ENCODE data around the gene TMEM132C. TPM values are rescaled to one million over a fixed set of nuclear protein-coding genes. Genes with fewer than 3 reads are reported as not detected.

The TMEM132C gene
- 1 to 10 TPM; 2.0 to 3.7 (median 3.0) TPM for total RNA-seq

- no peak for TF ChIP-seq POLR2A (IDR thresholded peaks at IDR 0.05)
- TF ChIP-seq, protein P1, sequence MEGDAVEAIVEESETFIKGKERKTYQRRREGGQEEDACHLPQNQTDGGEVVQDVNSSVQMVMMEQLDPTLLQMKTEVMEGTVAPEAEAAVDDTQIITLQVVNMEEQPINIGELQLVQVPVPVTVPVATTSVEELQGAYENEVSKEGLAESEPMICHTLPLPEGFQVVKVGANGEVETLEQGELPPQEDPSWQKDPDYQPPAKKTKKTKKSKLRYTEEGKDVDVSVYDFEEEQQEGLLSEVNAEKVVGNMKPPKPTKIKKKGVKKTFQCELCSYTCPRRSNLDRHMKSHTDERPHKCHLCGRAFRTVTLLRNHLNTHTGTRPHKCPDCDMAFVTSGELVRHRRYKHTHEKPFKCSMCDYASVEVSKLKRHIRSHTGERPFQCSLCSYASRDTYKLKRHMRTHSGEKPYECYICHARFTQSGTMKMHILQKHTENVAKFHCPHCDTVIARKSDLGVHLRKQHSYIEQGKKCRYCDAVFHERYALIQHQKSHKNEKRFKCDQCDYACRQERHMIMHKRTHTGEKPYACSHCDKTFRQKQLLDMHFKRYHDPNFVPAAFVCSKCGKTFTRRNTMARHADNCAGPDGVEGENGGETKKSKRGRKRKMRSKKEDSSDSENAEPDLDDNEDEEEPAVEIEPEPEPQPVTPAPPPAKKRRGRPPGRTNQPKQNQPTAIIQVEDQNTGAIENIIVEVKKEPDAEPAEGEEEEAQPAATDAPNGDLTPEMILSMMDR (IDR thresholded peaks at IDR 0.05) = no peak
- H3K4me3 ChIP-seq (ENCODE audit: low read depth, poor library complexity, severe bottlenecking) = peak within 1 kb of the TSS; percentile 32
- DNase-seq (ENCODE audit: low spot score in 2 of 2) = no peak
- intact Hi-C loops (cut with DNase I; ENCODE audit: low total_unique reads) = no loop called here
- 3 to 6% methylated on average over 19 to 23 of the region's 73 CpGs for WGBS, 2 donors
These were observed at the start of gene TMEM132C for GRCh38 chr12:128267131-128267622. TMEM132C (plus strand) TSS chr12:128267170; CDS start chr12:128267403, 233 bp downstream.

DNA sequence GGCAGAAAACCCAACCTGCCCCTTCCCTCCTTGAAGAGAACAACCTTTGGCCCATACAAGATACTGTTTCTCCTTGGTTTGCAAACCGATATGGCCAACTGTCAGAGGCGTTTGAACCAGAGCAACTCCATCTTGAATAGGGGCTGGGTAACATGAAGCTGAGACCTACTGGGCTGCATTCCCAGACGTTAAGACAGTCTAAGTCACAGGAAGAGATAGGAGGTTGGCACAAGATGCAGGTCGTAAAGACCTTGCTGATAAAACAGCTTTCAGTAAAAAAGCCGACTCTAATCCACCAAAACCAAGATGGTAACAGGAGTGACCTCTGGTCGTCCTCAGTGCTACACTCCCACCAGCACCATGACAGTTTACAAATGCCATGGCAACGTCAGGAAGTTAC, 42.7 kb upstream of the TMEM132C start:
- WGBS, 2 donors = 74 to 79% methylated on average over 7 of the region's 7 CpGs
- no peak overlapping the region for H3K4me3 ChIP-seq (ENCODE audit: low read depth, poor library complexity, severe bottlenecking)
- no peak for DNase-seq (ENCODE audit: low spot score in 2 of 2)
- intact Hi-C loops (cut with DNase I; ENCODE audit: low total_unique reads) = no loop called here
- TF ChIP-seq, protein P1 (IDR thresholded peaks at IDR 0.05) = no peak
- no peak for TF ChIP-seq POLR2A (IDR thresholded peaks at IDR 0.05)

DNA sequence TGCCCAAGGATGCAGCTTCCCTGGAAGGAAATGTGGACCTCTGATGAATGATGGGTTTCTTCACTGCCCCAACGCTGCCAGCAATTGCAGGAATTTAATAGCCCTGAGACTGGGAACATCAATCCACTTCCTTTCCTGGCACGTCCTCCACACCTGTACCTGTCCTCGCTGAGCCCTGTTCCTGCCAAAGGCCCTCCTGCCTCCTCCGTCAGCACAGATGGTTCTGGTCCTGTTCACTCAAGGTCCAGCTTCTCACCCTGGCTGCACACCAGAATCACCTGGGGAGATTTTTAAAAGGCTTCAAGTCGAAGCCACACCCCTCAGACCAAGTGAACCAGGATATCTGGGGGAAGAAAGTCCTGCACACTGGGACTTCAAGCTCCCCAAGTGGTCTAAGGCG, 38.4 kb upstream of the TMEM132C start:
- H3K4me3 ChIP-seq (ENCODE audit: low read depth, poor library complexity, severe bottlenecking) = no peak overlapping the region
- intact Hi-C loops (cut with DNase I; ENCODE audit: low total_unique reads) = no loop called here
- WGBS, 2 donors = 63 to 67% methylated on average over 6 of the region's 6 CpGs
- DNase-seq (ENCODE audit: low spot score in 2 of 2) = no peak
- no peak for TF ChIP-seq POLR2A (IDR thresholded peaks at IDR 0.05)
- TF ChIP-seq, protein P1 (IDR thresholded peaks at IDR 0.05) = no peak

DNA sequence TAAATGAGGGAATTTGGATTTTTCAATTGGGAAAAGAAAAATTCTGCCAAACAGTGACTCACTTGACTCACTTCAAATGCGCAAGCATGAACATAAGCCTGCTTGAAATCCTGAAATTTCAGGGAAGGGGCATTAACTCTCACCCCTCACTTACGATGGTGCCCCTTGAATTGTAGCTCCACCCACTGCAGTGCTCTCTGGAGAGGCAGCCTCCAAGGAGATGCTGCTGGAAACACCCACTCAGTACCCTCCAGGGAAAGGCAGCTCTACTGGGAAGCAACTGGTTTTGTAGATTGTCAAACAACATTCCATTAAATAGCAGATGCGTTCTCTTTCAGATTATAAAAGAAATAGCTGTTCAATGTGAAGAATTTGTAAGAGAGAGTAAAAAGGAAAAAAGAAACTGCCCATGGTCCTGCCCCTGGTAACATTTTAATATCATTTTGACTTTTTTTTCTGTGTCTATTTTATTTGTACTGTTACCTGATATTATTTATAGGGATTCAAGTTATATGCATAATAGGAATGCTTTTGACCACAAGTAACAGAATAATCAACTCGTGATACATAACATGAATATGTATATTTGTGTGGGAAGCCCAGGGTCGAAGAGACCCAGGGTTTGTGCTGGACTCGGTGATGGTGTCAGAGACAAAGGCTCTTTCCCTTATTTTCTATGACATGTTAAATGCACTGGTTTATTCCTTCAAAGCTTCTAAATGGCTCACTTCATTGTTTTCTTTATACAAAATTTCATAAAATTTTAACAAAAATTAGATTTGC, 31.1 kb upstream of the TMEM132C start:
- intact Hi-C loops (cut with DNase I; ENCODE audit: low total_unique reads) = no loop called here
- DNase-seq (ENCODE audit: low spot score in 2 of 2) = no peak
- TF ChIP-seq POLR2A (IDR thresholded peaks at IDR 0.05) = no peak
- TF ChIP-seq, protein P1 (IDR thresholded peaks at IDR 0.05) = no peak
- no peak overlapping the region for H3K4me3 ChIP-seq (ENCODE audit: low read depth, poor library complexity, severe bottlenecking)
- WGBS, 2 donors = 56 to 62% methylated on average over 6 of the region's 6 CpGs

DNA sequence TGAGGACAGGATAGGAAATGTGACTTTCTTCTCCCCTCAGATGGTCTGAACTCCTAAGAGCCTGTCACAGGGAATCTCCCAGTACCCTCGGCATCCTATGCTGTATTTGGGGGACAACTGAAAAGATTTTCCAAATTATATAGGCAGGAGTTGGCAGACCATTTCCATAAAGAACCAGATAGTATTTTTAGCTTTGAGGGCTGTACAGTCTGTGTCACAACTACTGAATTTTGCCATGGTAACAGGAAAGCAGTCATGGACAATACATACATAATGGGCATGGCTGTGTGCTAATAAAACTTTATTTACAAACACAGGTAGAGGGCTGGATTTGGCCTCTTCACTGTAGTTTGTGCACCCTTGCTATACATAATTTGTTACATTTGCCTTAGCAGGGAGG, 30.4 kb upstream of the TMEM132C start:
- 68 to 72% methylated on average over 1 of the region's 1 CpG for WGBS, 2 donors
- DNase-seq (ENCODE audit: low spot score in 2 of 2) = no peak
- TF ChIP-seq POLR2A (IDR thresholded peaks at IDR 0.05) = no peak
- TF ChIP-seq, protein P1 (IDR thresholded peaks at IDR 0.05) = no peak
- no peak overlapping the region for H3K4me3 ChIP-seq (ENCODE audit: low read depth, poor library complexity, severe bottlenecking)
- intact Hi-C loops (cut with DNase I; ENCODE audit: low total_unique reads) = no loop called here

Measured in lower leg skin (tissue), 4 donors.